A549 (cell line): ENCODE results near the gene IRX3.

Experiments used
- CTCF ChIP-seq: fragments of >200 bp; sonication (Bioruptor Twin); formaldehyde crosslinking; IDR thresholded peaks from 3 replicates; pipeline ENCODE4 v1.5.1; 2016
- KDM5A ChIP-seq: fragments of 200-600 bp; sonication (generic); IDR thresholded peaks from 2 replicates; pipeline ENCODE4 v1.6.1; 2016; ENCODE audit warnings: antibody characterized with exemption, mild to moderate bottlenecking
- TF ChIP-seq, protein P1 (sequence below): IDR thresholded peaks from 2 replicates; pipeline ENCODE4 v1.6.1; 2012; ENCODE audit warnings: low read depth, borderline replicate concordance

DNA sequence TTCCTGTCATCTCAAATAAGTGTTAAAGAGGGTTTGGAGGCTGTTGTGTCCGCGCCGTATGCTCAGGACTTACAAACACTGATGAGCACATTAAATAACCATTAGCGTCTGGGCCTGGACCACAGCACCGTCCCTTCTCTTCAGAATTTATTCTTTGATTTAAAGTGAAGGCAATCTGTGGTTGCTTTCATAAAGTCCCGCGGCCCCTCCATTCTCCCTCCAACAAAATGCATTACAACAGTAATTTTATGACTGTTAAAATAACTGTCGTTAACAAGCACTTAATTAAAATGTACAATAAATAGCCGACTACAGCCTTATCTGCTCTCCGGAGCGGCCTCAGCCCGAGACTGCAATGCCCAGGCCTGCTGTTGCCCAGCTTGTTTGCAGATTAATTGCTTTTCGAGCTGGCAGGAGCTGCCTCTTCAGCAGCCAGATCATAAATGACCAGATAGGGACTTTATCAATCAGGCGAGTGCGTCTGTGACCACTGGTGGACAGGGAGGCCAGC lies 30.6 kb upstream of the IRX3 start:
- TF ChIP-seq, protein P1, sequence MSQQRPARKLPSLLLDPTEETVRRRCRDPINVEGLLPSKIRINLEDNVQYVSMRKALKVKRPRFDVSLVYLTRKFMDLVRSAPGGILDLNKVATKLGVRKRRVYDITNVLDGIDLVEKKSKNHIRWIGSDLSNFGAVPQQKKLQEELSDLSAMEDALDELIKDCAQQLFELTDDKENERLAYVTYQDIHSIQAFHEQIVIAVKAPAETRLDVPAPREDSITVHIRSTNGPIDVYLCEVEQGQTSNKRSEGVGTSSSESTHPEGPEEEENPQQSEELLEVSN: no peak
- TF ChIP-seq CTCF (no peak), KDM5A (no peak)
